ENCODE measurements around the gene NUCKS1.

- TF ChIP-seq POLR2A (IDR thresholded peaks at IDR 0.05) (no peak), CTCF (IDR thresholded peaks at IDR 0.05) (no peak)
These were observed 84.6 kb downstream of the NUCKS1 start for GRCh38 chr1:205665201-205666045.

Measured in esophagus squamous epithelium (tissue), 4 donors.